Neural crest cell (in vitro differentiated cells): ENCODE data around the gene PCDH10. TPM values are rescaled to one million over a fixed set of nuclear protein-coding genes. Genes with fewer than 3 reads are reported as not detected.

ENCODE experiments used
- DNase-seq: peaks from one replicate; pipeline ENCODE4 v3.0.0; 2021; ENCODE audit warnings: low read depth, mixed read lengths, low spot score
- H3K27ac Mint-ChIP-seq: one replicate; pipeline ENCODE4 v1.8.0; 2021; ENCODE audit warnings: mild to moderate bottlenecking, mixed read lengths; ENCODE audit not compliant: unreplicated experiment
- H3K27me3 Mint-ChIP-seq: 2 replicates; pipeline ENCODE4 v1.8.0; 2021; ENCODE audit warnings: low read depth, mild to moderate bottlenecking, mixed read lengths
- H3K36me3 Mint-ChIP-seq: 2 replicates; pipeline ENCODE4 v1.8.0; 2021; ENCODE audit warnings: low read depth, mild to moderate bottlenecking, mixed read lengths
- H3K4me1 Mint-ChIP-seq: 2 replicates; pipeline ENCODE4 v1.8.0; 2021; ENCODE audit warnings: mixed read lengths
- H3K4me3 Mint-ChIP-seq: one replicate; pipeline ENCODE4 v1.8.0; 2021; ENCODE audit warnings: mild to moderate bottlenecking, mixed read lengths
- H3K9me3 Mint-ChIP-seq: 2 replicates; pipeline ENCODE4 v1.8.0; 2021; ENCODE audit warnings: mixed read lengths
- long read RNA-seq: library from polyadenylated mRNA; unstranded; transcript quantifications from one replicate; pipeline ENCODE4 v2.0.0, GENCODE V29; 2020
- total RNA-seq: library from RNA; stranded (reverse); gene quantifications from 2 replicates; pipeline ENCODE4 v1.2.1, GENCODE V29; 2021
- TF ChIP-seq, protein P1 (sequence below): fragments of 200-600 bp; sonication (generic); conservative IDR thresholded peaks from 2 replicates; pipeline ENCODE4 v1.5.0; 2021; ENCODE audit warnings: antibody characterized with exemption, mild to moderate bottlenecking

PCDH10 gene, protein sequence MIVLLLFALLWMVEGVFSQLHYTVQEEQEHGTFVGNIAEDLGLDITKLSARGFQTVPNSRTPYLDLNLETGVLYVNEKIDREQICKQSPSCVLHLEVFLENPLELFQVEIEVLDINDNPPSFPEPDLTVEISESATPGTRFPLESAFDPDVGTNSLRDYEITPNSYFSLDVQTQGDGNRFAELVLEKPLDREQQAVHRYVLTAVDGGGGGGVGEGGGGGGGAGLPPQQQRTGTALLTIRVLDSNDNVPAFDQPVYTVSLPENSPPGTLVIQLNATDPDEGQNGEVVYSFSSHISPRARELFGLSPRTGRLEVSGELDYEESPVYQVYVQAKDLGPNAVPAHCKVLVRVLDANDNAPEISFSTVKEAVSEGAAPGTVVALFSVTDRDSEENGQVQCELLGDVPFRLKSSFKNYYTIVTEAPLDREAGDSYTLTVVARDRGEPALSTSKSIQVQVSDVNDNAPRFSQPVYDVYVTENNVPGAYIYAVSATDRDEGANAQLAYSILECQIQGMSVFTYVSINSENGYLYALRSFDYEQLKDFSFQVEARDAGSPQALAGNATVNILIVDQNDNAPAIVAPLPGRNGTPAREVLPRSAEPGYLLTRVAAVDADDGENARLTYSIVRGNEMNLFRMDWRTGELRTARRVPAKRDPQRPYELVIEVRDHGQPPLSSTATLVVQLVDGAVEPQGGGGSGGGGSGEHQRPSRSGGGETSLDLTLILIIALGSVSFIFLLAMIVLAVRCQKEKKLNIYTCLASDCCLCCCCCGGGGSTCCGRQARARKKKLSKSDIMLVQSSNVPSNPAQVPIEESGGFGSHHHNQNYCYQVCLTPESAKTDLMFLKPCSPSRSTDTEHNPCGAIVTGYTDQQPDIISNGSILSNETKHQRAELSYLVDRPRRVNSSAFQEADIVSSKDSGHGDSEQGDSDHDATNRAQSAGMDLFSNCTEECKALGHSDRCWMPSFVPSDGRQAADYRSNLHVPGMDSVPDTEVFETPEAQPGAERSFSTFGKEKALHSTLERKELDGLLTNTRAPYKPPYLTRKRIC
- total RNA-seq, result 3.7 and 3.8 TPM in 2 replicates
- long read RNA-seq, partial matches to known transcripts, result 0 of 1 reads
- long read RNA-seq, other reads (novel, unspliced or antisense), result 1 of 1 reads

DNA sequence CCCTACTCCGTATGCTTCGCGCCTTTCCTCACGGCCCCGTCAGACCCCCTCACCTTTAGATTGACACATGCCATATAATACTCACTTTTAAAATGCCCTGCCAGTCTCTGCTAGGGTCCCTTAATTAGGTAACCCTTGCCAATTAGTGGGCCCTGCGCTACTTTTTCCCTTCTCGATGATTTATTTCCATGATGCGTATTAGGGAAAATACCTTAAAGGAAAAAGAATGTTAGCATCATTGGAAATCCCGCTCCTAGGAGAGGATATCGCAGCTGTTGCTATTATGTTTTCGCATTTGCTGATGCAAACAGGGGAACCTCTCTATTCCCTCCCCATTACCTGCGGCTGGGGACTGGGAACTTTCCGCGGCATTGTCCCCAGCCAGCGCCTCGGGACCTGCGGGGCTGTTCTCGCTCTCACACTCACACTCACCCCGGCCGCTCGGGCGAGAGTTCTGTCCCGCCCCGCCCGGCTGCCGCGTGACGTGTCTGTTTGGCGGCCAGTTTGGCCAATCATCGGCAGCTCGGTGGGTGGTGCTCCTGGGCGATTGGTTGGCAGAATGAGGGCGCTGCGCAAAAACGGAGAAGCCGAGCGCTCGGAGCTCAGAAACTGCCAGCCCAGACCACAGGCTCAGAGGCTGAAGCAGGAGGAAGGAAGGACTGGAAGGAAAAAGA lies at the start of gene PCDH10:
PCDH10 (plus strand) TSS at position 605 of the 674 bp plus-strand sequence. CDS start 847 bp downstream, outside the sequence.
- TF ChIP-seq, protein P1, sequence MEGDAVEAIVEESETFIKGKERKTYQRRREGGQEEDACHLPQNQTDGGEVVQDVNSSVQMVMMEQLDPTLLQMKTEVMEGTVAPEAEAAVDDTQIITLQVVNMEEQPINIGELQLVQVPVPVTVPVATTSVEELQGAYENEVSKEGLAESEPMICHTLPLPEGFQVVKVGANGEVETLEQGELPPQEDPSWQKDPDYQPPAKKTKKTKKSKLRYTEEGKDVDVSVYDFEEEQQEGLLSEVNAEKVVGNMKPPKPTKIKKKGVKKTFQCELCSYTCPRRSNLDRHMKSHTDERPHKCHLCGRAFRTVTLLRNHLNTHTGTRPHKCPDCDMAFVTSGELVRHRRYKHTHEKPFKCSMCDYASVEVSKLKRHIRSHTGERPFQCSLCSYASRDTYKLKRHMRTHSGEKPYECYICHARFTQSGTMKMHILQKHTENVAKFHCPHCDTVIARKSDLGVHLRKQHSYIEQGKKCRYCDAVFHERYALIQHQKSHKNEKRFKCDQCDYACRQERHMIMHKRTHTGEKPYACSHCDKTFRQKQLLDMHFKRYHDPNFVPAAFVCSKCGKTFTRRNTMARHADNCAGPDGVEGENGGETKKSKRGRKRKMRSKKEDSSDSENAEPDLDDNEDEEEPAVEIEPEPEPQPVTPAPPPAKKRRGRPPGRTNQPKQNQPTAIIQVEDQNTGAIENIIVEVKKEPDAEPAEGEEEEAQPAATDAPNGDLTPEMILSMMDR, result no peak
- Mint-ChIP-seq H3K36me3 (no peaks in the 10 kb centered on the region), H3K4me1 (peaks cover 64% of the 10 kb centered on the region), H3K4me3 (peak within 1 kb of the TSS; percentile 89), H3K27me3 (peaks cover 74% of the 10 kb centered on the region), H3K9me3 (no peaks in the 10 kb centered on the region), H3K27ac (no peak within 1 kb of the TSS)
- DNase-seq, result peak; percentile 94

DNA sequence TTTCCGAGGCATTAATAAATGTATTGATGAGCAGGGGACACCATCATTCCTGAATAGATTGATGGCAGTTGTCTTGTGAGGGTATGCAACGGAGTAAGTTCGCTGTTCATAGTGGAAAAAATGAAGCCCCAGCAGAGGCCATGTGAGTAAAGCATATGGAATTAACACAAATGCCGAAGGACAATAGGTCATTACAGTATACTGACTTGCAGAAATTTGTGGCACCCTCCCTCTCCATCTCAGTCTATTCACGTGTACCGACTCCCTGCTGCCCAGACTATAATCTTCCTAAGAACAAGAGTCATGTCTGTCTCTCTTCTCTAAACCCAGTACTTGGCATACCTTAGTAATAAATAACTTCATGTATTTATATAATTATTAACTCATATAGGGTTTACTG lies 47.1 kb upstream of the PCDH10 start:
- TF ChIP-seq, protein P1, result no peak
- no peak for DNase-seq
- H3K4me3 Mint-ChIP-seq, result no peak overlapping the region
- no peak overlapping the region for H3K27ac Mint-ChIP-seq
- no peaks in the 10 kb centered on the region for H3K27me3 Mint-ChIP-seq
- peaks cover 2% of the 10 kb centered on the region for H3K36me3 Mint-ChIP-seq
- H3K4me1 Mint-ChIP-seq, result peaks cover 7% of the 10 kb centered on the region
- peaks cover 5% of the 10 kb centered on the region for H3K9me3 Mint-ChIP-seq

DNA sequence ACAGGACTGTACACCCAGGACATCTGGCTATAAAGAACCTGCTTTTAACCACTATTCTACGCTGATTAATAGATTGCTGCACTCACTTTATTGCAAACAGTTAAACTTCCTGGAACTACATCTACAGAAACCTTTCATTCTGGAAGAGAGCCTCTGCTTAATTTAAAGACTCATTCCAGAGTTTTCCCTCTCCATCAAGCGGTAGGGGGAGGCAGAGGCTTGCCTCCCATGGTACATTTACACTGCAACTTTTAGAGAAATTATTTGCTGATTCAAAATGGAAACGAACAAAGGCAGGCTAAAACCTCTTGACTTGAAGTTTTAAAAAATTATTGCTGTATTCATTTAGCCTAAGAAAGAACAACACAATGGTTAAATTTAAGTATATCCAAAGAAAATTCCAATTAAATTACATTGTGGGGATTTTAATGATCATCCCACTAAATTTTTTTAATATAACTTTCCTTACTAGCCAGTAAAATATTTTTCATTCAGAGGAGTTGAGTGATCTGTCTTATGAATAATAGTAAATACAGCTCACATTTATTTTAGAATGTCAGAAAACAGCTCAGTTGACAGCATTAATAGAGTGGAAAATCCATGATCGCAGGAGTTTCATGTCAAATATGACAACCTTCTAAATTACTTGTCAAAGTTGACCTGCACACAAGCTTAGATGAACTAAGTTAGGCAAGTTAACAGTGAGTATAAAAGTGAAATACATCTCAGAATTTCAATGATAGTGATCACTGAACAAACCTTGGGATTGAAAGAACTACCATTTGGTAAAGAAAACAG lies 46.3 kb upstream of the PCDH10 start:
- H3K36me3 Mint-ChIP-seq, result peaks cover 2% of the 10 kb centered on the region
- no peaks in the 10 kb centered on the region for H3K27me3 Mint-ChIP-seq
- TF ChIP-seq, protein P1, result no peak
- H3K4me3 Mint-ChIP-seq, result no peak overlapping the region
- H3K4me1 Mint-ChIP-seq, result no peaks in the 10 kb centered on the region
- DNase-seq, result no peak
- no peak overlapping the region for H3K27ac Mint-ChIP-seq
- H3K9me3 Mint-ChIP-seq, result peaks cover 5% of the 10 kb centered on the region

DNA sequence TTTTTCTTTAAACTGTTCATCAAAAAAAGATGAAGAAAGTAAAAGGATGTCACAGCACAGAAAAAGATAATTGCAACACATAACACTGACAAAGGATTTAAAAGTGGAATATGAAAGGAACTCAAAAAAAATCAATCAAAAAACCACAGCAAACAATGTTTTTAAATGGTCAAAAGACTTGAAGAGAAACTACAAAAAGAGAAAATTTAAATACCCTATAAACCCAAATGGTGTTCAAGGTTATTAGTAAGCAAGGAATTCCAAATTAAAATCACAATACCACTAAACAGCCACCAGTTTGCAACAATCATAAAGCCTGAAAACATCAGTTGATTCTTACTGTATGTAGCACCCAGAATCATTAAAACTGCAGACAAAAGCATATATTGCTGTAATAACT lies 36.5 kb upstream of the PCDH10 start:
- no peak overlapping the region for H3K4me3 Mint-ChIP-seq
- no peak overlapping the region for H3K27ac Mint-ChIP-seq
- no peaks in the 10 kb centered on the region for H3K4me1 Mint-ChIP-seq
- TF ChIP-seq, protein P1, result no peak
- H3K36me3 Mint-ChIP-seq, result no peaks in the 10 kb centered on the region
- no peaks in the 10 kb centered on the region for H3K9me3 Mint-ChIP-seq
- DNase-seq, result no peak
- no peaks in the 10 kb centered on the region for H3K27me3 Mint-ChIP-seq
